GM12878 (cell line): ENCODE results near the gene NKTR. TPM values are rescaled to one million over a fixed set of nuclear protein-coding genes. Genes with fewer than 3 reads are reported as not detected.

Experiments used
- BACH1 ChIP-seq: fragments of 450-650 bp; IDR thresholded peaks from 2 replicates; pipeline ENCODE4 v1.6.1; 2017; ENCODE audit warnings: mild to moderate bottlenecking, borderline replicate concordance
- ESRRA ChIP-seq: IDR thresholded peaks from 2 replicates; pipeline ENCODE4 v1.6.1; 2012; ENCODE audit warnings: mild to moderate bottlenecking, low read length, improper control_type of control experiment
- FOS ChIP-seq: IDR thresholded peaks from 3 replicates; pipeline ENCODE4 v1.6.1; 2011; ENCODE audit warnings: borderline replicate concordance; ENCODE audit not compliant: insufficient read length; ENCODE audit errors: extremely low read depth
- FOXK2 ChIP-seq: fragments of 450-650 bp; IDR thresholded peaks from 2 replicates; pipeline ENCODE4 v1.6.1; 2017; ENCODE audit warnings: mild to moderate bottlenecking, moderate library complexity
- GATAD2B ChIP-seq: fragments of 450-650 bp; conservative IDR thresholded peaks from 2 replicates; pipeline ENCODE4 v1.6.1; 2017; ENCODE audit warnings: low read depth, mild to moderate bottlenecking, moderate library complexity
- JUND ChIP-seq: IDR thresholded peaks from 2 replicates; pipeline ENCODE4 v1.6.1; 2012; ENCODE audit warnings: low read depth, mild to moderate bottlenecking, low read length, improper control_type of control experiment, moderate library complexity
- KDM1A ChIP-seq: fragments of 200-600 bp; sonication (generic); IDR thresholded peaks from 2 replicates; pipeline ENCODE4 v1.6.1; 2016; ENCODE audit warnings: borderline replicate concordance
- NFYA ChIP-seq: IDR thresholded peaks from 2 replicates; pipeline ENCODE4 v1.6.1; 2011; ENCODE audit warnings: low read depth, mild to moderate bottlenecking, low read length, improper control_type of control experiment, borderline replicate concordance
- NFYB ChIP-seq: IDR thresholded peaks from 2 replicates; pipeline ENCODE4 v1.6.1; 2011; ENCODE audit warnings: low read depth, mild to moderate bottlenecking, low read length, improper control_type of control experiment, moderate library complexity; ENCODE audit not compliant: insufficient read depth
- RAD21 ChIP-seq: IDR thresholded peaks from 2 replicates; pipeline ENCODE4 v1.6.1; 2011; ENCODE audit warnings: mild to moderate bottlenecking, low read depth, low read length, moderate library complexity; ENCODE audit not compliant: insufficient read depth
- RBBP5 ChIP-seq: fragments of 200-600 bp; sonication (generic); conservative IDR thresholded peaks from 2 replicates; pipeline ENCODE4 v1.6.1; 2016
- SREBF2 ChIP-seq: IDR thresholded peaks from 2 replicates; pipeline ENCODE4 v1.6.1; 2012; ENCODE audit warnings: mild to moderate bottlenecking, low read length
- TBL1XR1 ChIP-seq: IDR thresholded peaks from 2 replicates; pipeline ENCODE4 v1.6.1; 2012; ENCODE audit warnings: low read depth, low read length, improper control_type of control experiment
- ZNF592 ChIP-seq: fragments of 450-650 bp; IDR thresholded peaks from 2 replicates; pipeline ENCODE4 v1.6.1; 2017; ENCODE audit warnings: mild to moderate bottlenecking, moderate library complexity
- polyA plus RNA-seq, 11 experiments: library from polyadenylated mRNA; depleted of rRNA in 4 of 11; unstranded in 6 of 11; stranded (reverse) in 5 of 11; fragments of >200 nt; fragmentation: Nextera tagmentation in 4 of 11; fragmentation: Illumina TruSeq in 1 of 11; extraction: Ambion mirVana in 4 of 11; extraction: Trizol in 1 of 11; gene quantifications; 1 replicate in 1 of 11; 2 replicates in 10 of 11; pipeline versions ENCODE4 v1.2.1 to v1.2.3, GENCODE V29; 2011 to 2016; ENCODE audit warnings: inconsistent platforms in 2 of 11, missing spikeins in 2 of 11, low read depth in 1 of 11
- total RNA-seq, 4 experiments: library from RNA; depleted of rRNA in 3 of 4; stranded (reverse); fragments of >200 nt in 3 of 4; fragmentation: Illumina TruSeq in 1 of 4; extraction: Trizol in 1 of 4; gene quantifications; 2 replicates each; pipeline versions ENCODE4 v1.2.1 to v1.2.3, GENCODE V29; 2013 to 2021

The NKTR gene
- total and polyA plus RNA-seq, 10 of the 15 experiments (the other 5 are each of a cell fraction or from before 2014, with no cell fraction given): 15.3 to 91.9 (median 55.3) TPM

GRCh38 chr3:42631620-42632019 lies 31.1 kb downstream of the NKTR start (continued):
- TF ChIP-seq ZNF592: no peak
- no peak for TF ChIP-seq RAD21
- TF ChIP-seq GATAD2B: no peak
- no peak for TF ChIP-seq ESRRA
- TF ChIP-seq FOXK2: no peak
- TF ChIP-seq SREBF2: no peak
- TF ChIP-seq KDM1A: no peak
- no peak for TF ChIP-seq RBBP5
- no peak for TF ChIP-seq NFYA
- TF ChIP-seq JUND: no peak
- TF ChIP-seq BACH1: no peak
- no peak for TF ChIP-seq TBL1XR1
- TF ChIP-seq NFYB: no peak
- no peak for TF ChIP-seq FOS
